A673 (cell line): ENCODE data around the gene RPF1. TPM values are rescaled to one million over a fixed set of nuclear protein-coding genes. Genes with fewer than 3 reads are reported as not detected.
A peak's percentile ranks its signal among the peaks of the same experiment; 100 is the strongest.

ENCODE experiments used
- BruUV-seq: library from RNA; stranded (reverse); fragments of 400-500 nt; replicated peaks from 2 replicates; lab custom pipeline; 2021; lab: Mats Ljungman, UMichigan
- CTCF ChIA-PET: fragments of 300-600 bp; sonication (Branson Sonifier 250); formaldehyde crosslinking; loops from one replicate; lab custom pipeline; 2022; ENCODE audit warnings: antibody characterized with exemption; lab: Charles Lee
- POLR2A ChIA-PET: fragments of 300-600 bp; sonication (Branson Sonifier 250); formaldehyde crosslinking; loops from one replicate; lab custom pipeline; 2022; ENCODE audit warnings: antibody characterized with exemption; ENCODE audit not compliant: low non-redundant PET; lab: Charles Lee
- DNase-seq: peaks from one replicate; pipeline ENCODE4 v3.0.0-alpha.2; 2015; ENCODE audit warnings: low spot score
- H3K27ac ChIP-seq: fragments of 200-600 bp; sonication (generic); 2 replicates; pipeline ENCODE4 v1.5.1; 2016; ENCODE audit warnings: mixed run types, low read depth, mild to moderate bottlenecking, mixed read lengths, antibody characterized with exemption, low read length; ENCODE audit not compliant: poor library complexity, severe bottlenecking
- H3K27me3 ChIP-seq: fragments of 200-600 bp; sonication (generic); replicated peaks from 2 replicates; pipeline ENCODE4 v1.6.1; 2017; ENCODE audit warnings: mixed run types, low read depth, mild to moderate bottlenecking, mixed read lengths, antibody characterized with exemption, low read length; ENCODE audit not compliant: insufficient read depth, poor library complexity
- H3K36me3 ChIP-seq: fragments of 200-600 bp; sonication (generic); 2 replicates; pipeline ENCODE4 v1.6.1; 2016; ENCODE audit warnings: mixed run types, mild to moderate bottlenecking, mixed read lengths, antibody characterized with exemption, low read length; ENCODE audit not compliant: insufficient read depth, poor library complexity, severe bottlenecking
- H3K4me1 ChIP-seq: fragments of 200-600 bp; sonication (generic); 2 replicates; pipeline ENCODE4 v1.6.1; 2017; ENCODE audit warnings: mixed run types, mild to moderate bottlenecking, mixed read lengths, antibody characterized with exemption, low read length; ENCODE audit not compliant: insufficient read depth, poor library complexity, severe bottlenecking
- H3K4me3 ChIP-seq: fragments of 200-600 bp; sonication (generic); 2 replicates; pipeline ENCODE4 v1.5.1; 2016; ENCODE audit warnings: low read depth, mixed run types, mild to moderate bottlenecking, mixed read lengths, low read length; ENCODE audit not compliant: poor library complexity, severe bottlenecking
- H3K9me3 ChIP-seq: fragments of 200-600 bp; sonication (generic); 2 replicates; pipeline ENCODE4 v1.6.1; 2016; ENCODE audit warnings: mixed run types, low read depth, mild to moderate bottlenecking, mixed read lengths, antibody characterized with exemption, low read length; ENCODE audit not compliant: poor library complexity, severe bottlenecking
- CTCF ChIP-seq: fragments of 300-800, 200-600 bp; sonication (generic); conservative IDR thresholded peaks from 2 replicates; pipeline ENCODE4 v1.5.1; 2017; ENCODE audit warnings: low read depth, mild to moderate bottlenecking, antibody characterized with exemption, low read length, moderate library complexity, mixed read lengths
- EZH2 ChIP-seq: fragments of 200-600 bp; sonication (generic); IDR thresholded peaks from 2 replicates; pipeline ENCODE4 v1.6.1; 2017; ENCODE audit warnings: borderline replicate concordance, low read depth, mild to moderate bottlenecking, mixed read lengths, antibody characterized with exemption, low read length; ENCODE audit not compliant: poor library complexity, severe bottlenecking
- intact Hi-C: fragments of 100-400 bp; cut with micrococcal nuclease; formaldehyde crosslinking; loops from one replicate; pipeline ENCODE4 v1.10.0; 2022; ENCODE audit not compliant: unreplicated experiment
- total RNA-seq: library from RNA; stranded (reverse); gene quantifications from 2 replicates; pipeline ENCODE4 v1.2.3, GENCODE V29; 2021

RPF1 gene
- total RNA-seq, 1 experiment from 2014 or later = 56.7 TPM

DNA sequence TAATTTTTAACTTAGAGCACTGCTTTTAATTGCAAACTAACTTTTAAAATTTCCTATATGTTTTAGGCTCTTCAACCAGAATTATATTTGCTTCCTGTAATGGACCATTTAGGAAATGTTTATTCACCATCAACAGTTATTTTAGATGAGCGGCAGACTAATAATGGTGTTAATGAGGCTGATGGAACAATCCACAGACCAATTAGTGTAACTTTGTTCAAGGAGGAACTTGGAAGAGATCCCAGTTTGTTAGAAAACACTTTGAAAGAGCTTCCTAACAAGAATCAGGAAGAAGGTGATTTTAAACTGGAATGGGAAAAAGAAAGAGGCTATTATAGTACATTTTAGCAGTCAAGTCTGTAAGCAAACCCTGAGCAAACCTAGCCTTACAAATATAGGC, 46.7 kb downstream of the RPF1 start:
- Histone ChIP-seq H3K27ac (no peak overlapping the region), H3K9me3 (peaks cover 6% of the 10 kb centered on the region), H3K4me3 (no peak overlapping the region), H3K27me3 (no peaks in the 10 kb centered on the region), H3K36me3 (no peaks in the 10 kb centered on the region), H3K4me1 (no peaks in the 10 kb centered on the region)
- POLR2A ChIA-PET = no interaction called here
- CTCF ChIA-PET = no interaction called here
- intact Hi-C loops = no loop called here
- TF ChIP-seq EZH2 = no peak
- TF ChIP-seq CTCF = no peak
- peak; percentile 21 for DNase-seq
- no TSS peak for BruUV-seq

DNA sequence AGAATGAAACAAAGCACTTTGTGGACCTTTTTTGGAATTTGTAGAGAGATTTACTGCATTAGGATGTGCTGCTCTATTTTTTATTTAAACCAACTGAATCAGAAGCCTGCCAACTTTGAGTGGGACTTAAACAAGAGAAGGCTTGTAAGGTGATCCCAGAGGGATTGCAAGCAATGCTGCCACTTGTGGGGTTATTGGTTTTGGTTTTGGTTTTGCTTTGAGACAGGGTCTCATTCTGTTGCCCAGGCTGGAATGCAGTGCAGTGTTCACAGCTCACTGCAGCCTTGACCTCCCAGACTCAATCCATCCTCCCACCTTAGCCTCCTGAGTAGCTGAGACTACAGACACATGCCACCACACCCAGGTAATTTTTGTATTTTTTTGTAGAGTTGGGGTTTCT, 59.5 kb downstream of the RPF1 start:
- no peak for DNase-seq
- H3K9me3 ChIP-seq = no peaks in the 10 kb centered on the region
- no peak overlapping the region for H3K27ac ChIP-seq
- H3K4me1 ChIP-seq = peaks cover 6% of the 10 kb centered on the region
- no TSS peak for BruUV-seq
- H3K4me3 ChIP-seq = no peak overlapping the region
- H3K27me3 ChIP-seq = no peaks in the 10 kb centered on the region
- ChIA-PET CTCF (no interaction called here), POLR2A (no interaction called here)
- TF ChIP-seq EZH2 (no peak), CTCF (no peak)
- no peaks in the 10 kb centered on the region for H3K36me3 ChIP-seq
- intact Hi-C loops = no loop called here

GRCh38 chr1:84539972-84540371, 60.9 kb downstream of the RPF1 start:
- Histone ChIP-seq H3K27me3 (no peaks in the 10 kb centered on the region), H3K36me3 (no peaks in the 10 kb centered on the region), H3K4me3 (no peak overlapping the region), H3K9me3 (no peaks in the 10 kb centered on the region), H3K4me1 (peaks cover 6% of the 10 kb centered on the region), H3K27ac (no peak overlapping the region)
- ChIA-PET CTCF (no interaction called here), POLR2A (no interaction called here)
- peak; percentile 11 for DNase-seq
- intact Hi-C loops = loop anchor here (10.0 kb wide), 1 partner anchor 95 kb away; no protein-coding TSS in a partner anchor
- no TSS peak for BruUV-seq
- TF ChIP-seq CTCF (no peak), EZH2 (no peak)
